Hematopoietic multipotent progenitor cell treated with erythropoietin and hydrocortisone succinate and interleukin-3 and kit ligand, for 17 days (in vitro differentiated cells): ENCODE data around the gene RBFOX2.
"Not testable (repeated sequence)": the region's sequence is repeated elsewhere in the genome, so short reads cannot be mapped to it uniquely, and the experiment has no call there.

Experiments used
- DNase-seq: peaks from one replicate; pipeline ENCODE4 v3.0.0-alpha.2; 2015; ENCODE audit warnings: low spot score

The RBFOX2 gene

DNA sequence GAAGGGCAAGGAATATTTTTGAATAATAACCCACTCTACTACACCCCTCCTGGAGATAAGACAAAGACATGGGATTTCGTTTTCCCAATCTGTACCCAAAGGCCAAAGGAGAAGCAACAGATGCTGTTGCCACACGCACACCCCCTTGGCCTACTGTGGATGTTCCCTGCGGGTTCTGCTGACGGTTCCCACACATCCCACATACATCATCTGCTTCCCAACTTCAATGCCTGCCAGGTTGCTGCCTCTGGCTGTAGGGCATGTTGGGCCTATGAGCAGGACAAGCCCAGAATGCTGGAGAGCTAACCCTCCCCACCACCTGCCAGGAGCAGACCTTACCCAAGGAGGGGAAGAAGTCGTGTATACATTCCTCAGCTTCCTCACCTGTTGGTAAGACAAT is 13.6 kb upstream of the RBFOX2 start:
- DNase-seq = no peak

GRCh38 chr22:36039125-36039524 is 10.5 kb upstream of the RBFOX2 start:
- DNase-seq = no peak

DNA sequence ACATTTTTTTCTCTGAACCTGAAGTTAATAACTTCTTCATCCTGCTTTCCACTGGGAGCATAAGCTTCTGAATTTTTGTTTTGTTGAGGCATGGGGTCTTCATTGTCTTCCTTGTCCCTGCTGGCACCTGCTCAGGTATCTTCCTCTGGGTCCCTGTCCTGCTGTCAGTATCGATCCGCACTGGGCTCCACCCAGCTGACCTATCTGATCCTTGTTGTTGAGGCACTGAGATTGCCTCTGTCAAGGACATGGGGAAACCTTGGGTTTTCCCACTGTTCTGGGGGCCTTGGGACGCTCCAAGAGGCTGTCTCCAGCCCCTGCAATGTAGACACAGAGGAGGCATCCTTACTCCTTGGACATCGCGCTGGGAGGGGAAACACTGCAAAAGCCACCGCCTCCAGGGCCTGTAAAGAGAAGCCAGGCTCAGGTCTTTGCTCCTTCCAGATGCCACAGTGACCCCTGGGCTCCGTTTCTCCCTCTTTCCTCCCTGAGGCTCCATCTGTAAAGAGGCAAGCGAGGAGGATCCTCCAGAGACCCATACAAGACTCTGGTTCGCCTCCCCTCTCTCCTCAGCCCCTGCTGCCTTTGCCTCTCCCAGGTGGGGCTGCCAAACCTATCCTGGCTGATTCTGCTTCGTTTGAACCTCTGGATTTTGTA is 8.6 kb upstream of the RBFOX2 start:
- DNase-seq = no peak

- DNase-seq = no peak
Measured at GRCh38 chr22:36036167-36036624, 7.6 kb upstream of the RBFOX2 start.

GRCh38 chr22:36032611-36033010 is 4.0 kb upstream of the RBFOX2 start:
- no peak for DNase-seq

GRCh38 chr22:36029406-36029755 is 757 bp upstream of the RBFOX2 start:
- no peak for DNase-seq

DNA sequence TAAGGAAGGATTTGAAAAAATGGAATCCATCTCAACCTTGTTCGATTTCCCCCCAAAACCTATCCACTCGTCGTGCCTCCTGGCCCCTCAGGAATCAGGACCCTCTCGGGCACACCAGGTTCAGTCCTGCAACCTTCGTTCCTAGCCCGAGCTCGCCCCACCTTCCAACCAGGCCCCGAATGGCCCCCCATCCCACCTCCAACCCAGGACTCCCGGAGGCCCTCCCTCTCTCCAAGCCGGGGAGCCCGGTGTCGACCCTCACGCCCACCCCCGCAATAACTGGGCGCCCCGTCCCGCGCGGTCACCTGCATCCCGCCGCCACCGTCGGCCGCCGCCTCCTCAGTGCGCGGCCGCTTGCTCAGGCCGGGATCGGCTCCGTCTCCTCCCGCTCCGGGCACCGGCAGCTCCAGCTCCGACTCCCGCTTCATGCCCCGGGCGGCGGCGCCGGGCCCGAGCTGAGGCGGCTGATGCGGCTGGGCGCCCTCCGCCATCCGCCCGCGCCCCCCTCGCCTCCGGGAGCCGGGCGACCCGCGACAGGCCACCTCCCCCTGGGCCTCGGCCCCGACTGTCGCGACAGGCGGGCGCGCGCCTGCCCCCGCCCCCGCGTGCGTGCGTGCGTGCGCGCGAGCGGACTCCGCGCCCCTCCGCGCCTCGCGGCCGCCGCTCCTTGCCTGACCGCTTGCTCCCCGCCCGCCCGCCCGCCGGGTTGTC is 534 bp downstream of the RBFOX2 start:
- DNase-seq = no peak

- no peak for DNase-seq
Measured at GRCh38 chr22:36027579-36027934, 1.1 kb downstream of the RBFOX2 start.

DNA sequence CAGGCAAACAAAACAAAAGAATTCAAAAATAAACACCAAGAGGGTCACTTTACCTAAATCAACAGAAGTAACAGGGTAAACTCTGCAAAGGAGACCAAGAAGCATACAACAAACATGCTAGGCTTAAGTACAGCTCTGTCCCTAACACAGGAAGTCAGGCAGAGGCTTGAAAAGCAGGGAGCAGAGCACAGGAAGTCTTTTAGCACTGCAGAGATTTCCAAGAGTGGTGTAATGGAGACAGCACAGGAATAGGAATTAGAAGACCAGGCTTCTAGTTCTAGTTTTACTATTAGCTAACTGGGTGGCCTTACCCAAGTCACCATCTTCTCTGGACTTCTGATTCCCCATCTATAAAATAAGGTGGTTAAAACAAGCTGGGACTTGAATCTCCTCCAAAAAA is 1.9 kb downstream of the RBFOX2 start:
- no peak for DNase-seq

- DNase-seq = no peak
Measured at GRCh38 chr22:36022697-36023096, 5.9 kb downstream of the RBFOX2 start.

GRCh38 chr22:36022162-36022561 is 6.5 kb downstream of the RBFOX2 start:
- no peak for DNase-seq

GRCh38 chr22:36021606-36022153 is 6.9 kb downstream of the RBFOX2 start:
- no peak for DNase-seq

DNA sequence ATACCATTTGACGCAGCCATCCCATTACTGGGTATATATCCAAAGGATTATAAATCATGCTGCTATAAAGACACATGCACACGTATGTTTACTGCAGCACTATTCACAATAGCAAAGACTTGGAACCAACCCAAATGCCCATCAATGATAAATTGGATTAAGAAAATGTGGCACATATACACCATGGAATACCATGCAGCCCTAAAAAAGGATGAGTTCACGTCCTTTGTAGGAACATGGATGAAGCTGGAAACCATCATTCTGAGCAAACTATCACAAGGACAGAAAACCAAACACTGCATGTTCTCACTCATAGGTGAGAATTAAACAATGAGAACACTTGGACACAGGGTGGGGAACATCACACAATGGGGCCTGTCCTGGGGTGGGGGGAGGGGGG is 7.8 kb downstream of the RBFOX2 start:
- DNase-seq = not testable (repeated sequence)

DNA sequence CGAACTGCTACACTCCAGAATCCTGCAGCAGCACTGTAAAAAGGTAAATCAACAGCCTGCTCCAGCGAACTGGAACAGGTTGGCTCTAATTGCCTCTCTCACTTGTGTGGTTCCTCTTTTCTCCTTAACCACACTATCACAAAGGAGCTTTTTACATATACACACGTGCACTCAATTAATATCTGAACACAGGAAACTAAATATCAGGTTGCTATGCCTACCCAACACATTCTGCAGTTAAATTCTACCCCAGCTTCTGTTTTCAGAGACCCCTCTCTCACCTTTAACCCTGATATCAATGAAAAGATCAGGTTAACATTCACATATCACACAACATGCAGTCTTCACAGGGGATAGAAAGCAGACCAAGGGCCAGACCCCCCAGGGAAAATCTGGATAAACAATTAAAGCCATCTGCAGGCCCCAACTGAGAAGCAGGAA is 11.0 kb downstream of the RBFOX2 start:
- no peak for DNase-seq

DNA sequence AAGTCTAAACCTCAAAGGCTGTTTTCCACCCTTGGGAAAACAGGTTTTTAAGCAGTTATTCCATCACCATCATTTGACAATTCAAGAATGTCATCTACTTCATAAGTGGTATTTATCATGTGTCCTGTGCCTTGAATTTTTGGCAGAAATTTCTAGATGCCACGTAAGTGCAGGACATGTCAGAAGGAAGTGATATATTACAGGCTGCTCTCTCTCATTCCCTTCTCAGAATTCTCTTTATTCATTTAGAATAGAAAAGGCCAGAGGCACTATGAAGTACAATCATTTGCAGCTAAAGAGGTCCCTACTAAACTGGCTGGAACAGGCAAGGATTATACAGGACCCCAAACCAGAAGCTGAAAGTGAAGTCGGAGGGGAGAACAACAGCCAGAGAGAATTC is 11.9 kb downstream of the RBFOX2 start:
- DNase-seq = no peak

DNA sequence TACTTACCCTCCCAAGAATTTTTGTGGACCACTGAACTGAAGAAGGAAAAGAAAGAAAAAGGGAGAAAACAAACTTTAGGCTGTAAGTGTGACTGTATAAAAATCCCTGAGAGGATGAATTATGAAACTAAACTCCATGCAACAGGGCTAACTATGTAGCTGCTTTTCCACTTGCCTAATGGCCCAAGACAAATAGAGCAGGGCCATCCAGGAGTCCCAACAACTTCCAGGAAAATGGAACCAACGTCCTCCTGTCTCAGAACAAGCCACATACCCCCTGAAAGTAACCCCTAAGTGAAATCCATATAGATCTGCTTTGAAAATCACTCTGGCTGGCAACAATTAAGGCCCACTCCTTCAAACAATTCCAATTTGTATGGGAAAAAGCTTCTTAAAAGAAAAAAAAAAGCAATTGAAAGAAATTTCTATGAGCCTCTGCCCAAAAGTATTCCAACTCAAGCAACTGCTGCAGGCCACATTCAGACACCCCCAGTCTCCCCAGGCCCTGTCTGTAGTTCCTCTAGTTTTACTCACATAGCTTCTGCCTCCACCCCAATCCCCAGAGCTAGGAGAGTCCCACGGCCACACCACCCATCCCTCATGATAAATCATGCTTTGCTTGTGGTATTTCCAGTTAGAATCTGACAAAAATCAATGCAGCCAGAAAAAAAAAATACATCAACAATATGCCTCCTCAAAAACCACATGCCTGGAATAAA is 12.7 kb downstream of the RBFOX2 start:
- no peak for DNase-seq

GRCh38 chr22:36015155-36015810 is 13.3 kb downstream of the RBFOX2 start:
- no peak for DNase-seq

- DNase-seq = no peak
Measured at GRCh38 chr22:36014546-36015074, 14.0 kb downstream of the RBFOX2 start.

DNA sequence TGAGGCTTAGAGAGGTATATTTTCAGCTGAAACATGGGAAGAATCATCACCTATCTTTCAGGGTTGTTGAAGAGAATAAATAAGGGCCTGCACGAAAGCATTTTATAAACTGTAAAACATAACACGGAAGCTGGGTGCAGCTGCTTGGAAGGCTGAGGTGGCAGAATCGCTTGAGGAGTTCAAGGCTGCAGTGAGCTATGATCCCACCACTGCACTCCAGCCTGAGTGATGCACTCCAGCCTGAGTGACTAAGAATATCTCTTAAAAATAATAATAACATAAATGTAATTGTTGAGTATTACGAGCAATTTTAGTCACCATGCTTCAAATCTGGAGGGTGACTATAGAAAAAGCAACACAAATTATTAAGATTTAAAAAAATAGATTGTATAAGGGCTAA is 16.3 kb downstream of the RBFOX2 start:
- no peak for DNase-seq

DNA sequence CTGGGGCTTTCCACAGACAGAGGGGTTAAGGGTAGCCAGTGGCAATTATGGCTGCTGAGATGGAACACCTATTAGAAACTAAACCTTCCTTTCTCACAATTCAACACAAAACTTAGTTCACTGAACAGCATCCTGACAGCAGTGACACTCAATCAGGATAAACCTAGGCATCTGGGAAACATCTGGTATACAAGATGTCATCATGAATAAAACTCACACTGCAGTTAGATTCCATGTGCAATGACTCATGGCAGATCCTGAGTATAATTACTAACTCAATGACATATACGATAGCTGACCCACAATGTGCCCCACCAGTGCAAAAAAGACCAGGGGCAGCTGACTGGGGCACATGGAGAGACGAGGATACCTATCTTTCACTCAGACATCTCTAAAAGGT is 17.7 kb downstream of the RBFOX2 start:
- DNase-seq = no peak

DNA sequence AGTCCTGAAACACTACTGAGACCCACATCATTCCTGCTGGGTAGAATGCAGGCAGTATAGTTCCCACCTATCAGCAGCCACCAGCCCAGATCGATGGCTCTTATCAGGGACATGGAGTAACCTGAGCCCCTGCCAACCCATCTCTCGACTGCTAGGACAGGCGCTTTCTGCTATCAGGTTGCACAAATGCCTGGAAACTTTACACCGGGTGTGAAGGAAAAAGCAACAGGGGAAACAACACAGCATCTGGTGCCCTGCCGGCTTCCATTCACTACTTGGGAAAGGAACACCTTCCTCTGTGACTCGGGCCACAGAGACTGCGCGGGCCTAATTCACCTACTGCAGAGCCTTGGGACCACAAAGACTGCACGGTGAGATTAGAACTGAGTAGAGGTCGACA is 18.5 kb downstream of the RBFOX2 start:
- DNase-seq = no peak

GRCh38 chr22:36009085-36009484 is 19.5 kb downstream of the RBFOX2 start:
- no peak for DNase-seq
